ENCODE data around the gene TRIO. TPM values are rescaled to one million over a fixed set of nuclear protein-coding genes. Genes with fewer than 3 reads are reported as not detected.

The TRIO gene
- total and polyA plus RNA-seq, 2 of the 8 experiments (the other 6 are each of a cell fraction or from before 2014, with no cell fraction given) = 35.1 to 69.1 TPM

- H4K20me1 ChIP-seq (replicated peaks in 1 of 2; ENCODE audit: control insufficient read depth in 1 of 2, insufficient read depth in 2 of 2, low read length in 2 of 2) = peaks cover 2 to 4% of the 10 kb centered on the region in 2 experiments
- H2BK12ac ChIP-seq (ENCODE audit: low read depth, low read length) = no peak overlapping the region
- no peak for FAIRE-seq
- H3K27ac ChIP-seq (ENCODE audit: low read depth, low read length) = no peak overlapping the region
- H2BK20ac ChIP-seq (ENCODE audit: low read length) = no peak overlapping the region
- no peak overlapping the region for H4K91ac ChIP-seq (replicated peaks; ENCODE audit: insufficient read length, low read length)
- H3K4ac ChIP-seq (replicated peaks; ENCODE audit: insufficient read length, low read depth, low read length) = no peak overlapping the region
- H3K23ac ChIP-seq (ENCODE audit: insufficient read length) = no peak overlapping the region
- H2BK120ac ChIP-seq (replicated peaks; ENCODE audit: low read depth, low read length) = no peak overlapping the region
- no peaks in the 10 kb centered on the region for H3K9me3 ChIP-seq (ENCODE audit: insufficient read depth in 2 of 2, low read depth in 1 of 2, low read length in 1 of 2)
- H3K4me2 ChIP-seq (ENCODE audit: insufficient read depth in 1 of 2, low read depth in 2 of 2, low read length in 2 of 2) = no peak overlapping the region
- CTCF ChIA-PET (ENCODE audit: partially characterized antibody) = no interaction called here
- no peak overlapping the region for H3K18ac ChIP-seq (ENCODE audit: extremely low read depth, low read length)
- no peak overlapping the region for H3K9ac ChIP-seq (replicated peaks in 1 of 4; ENCODE audit: extremely low read depth in 1 of 4, low read depth in 3 of 4, low read length in 3 of 4)
- POLR2A ChIA-PET (ENCODE audit: partially characterized antibody) = no interaction called here
- no peak overlapping the region for H2BK5ac ChIP-seq (ENCODE audit: low read depth, low read length)
- H2AFZ ChIP-seq (ENCODE audit: low read length) = no peak overlapping the region
- H3K23me2 ChIP-seq (ENCODE audit: low read depth, low read length) = no peaks in the 10 kb centered on the region; the same call in 1 of the 2 replicates
- no peaks in the 10 kb centered on the region for H3K36me3 ChIP-seq (ENCODE audit: control insufficient read depth in 2 of 4, insufficient read depth in 4 of 4, low read length in 3 of 4)
- no peak overlapping the region for H2BK15ac ChIP-seq (ENCODE audit: low read length)
- no peak for DNase-seq (ENCODE audit: low read depth in 1 of 2, low spot score in 2 of 2)
- H3K27me3 ChIP-seq (replicated peaks in 1 of 4; ENCODE audit: control insufficient read depth in 3 of 4, extremely low read depth in 1 of 4, insufficient read depth in 3 of 4, low read length in 3 of 4) = no peaks in the 10 kb centered on the region
- no peak overlapping the region for H4K8ac ChIP-seq (ENCODE audit: extremely low read depth, insufficient read depth, low read length)
- no peak overlapping the region for H3K56ac ChIP-seq (replicated peaks; ENCODE audit: insufficient read length, low read depth, low read length)
- 87% methylated on average over 4 of the region's 4 CpGs; no CpG with 5 or more reads in 1 of the 2 experiments for WGBS, 2 experiments (ENCODE audit: extremely low coverage in 1 of 2, insufficient coverage in 1 of 2, insufficient read length in 1 of 2, insufficient replicate concordance in 2 of 2, low coverage in 1 of 2, low lambda C conversion rate in 2 of 2, missing lambda C conversion rate in 1 of 2)
- no peak overlapping the region for H3K4me3 ChIP-seq (ENCODE audit: extremely low read depth in 1 of 4, insufficient read depth in 2 of 4, low read depth in 3 of 4, low read length in 4 of 4)
- peaks cover 11 to 94% of the 10 kb centered on the region in 2 experiments for H3K79me2 ChIP-seq (ENCODE audit: control insufficient read depth in 1 of 2, insufficient read depth in 2 of 2, low read length in 2 of 2)
- no peak overlapping the region for H4K5ac ChIP-seq (ENCODE audit: insufficient read length, low read depth, low read length)
- H2AK5ac ChIP-seq (ENCODE audit: low read depth, low read length) = peak overlapping the region; percentile 16; the same call in 1 of the 2 replicates
- peaks cover 0 to 16% (median 9%) of the 10 kb centered on the region in 4 experiments; a peak in 3 of 7 replicates for H3K4me1 ChIP-seq (replicated peaks in 1 of 4; ENCODE audit: control insufficient read depth in 3 of 4, insufficient read depth in 4 of 4, low read length in 3 of 4)
- H3K14ac ChIP-seq (ENCODE audit: insufficient read length) = no peak overlapping the region
- peaks cover 10% of the 10 kb centered on the region; the same call in 1 of the 2 replicates for H3K79me1 ChIP-seq (ENCODE audit: low read depth, low read length)
- TF ChIP-seq ASH2L (IDR thresholded peaks at IDR 0.05; ENCODE audit: low read length) (no peak), SIN3A (conservative IDR thresholded peaks at IDR 0.05 in 1 of 2, IDR thresholded peaks at IDR 0.05 in 1 of 2; ENCODE audit: low read depth in 1 of 2, low read length in 2 of 2) (no peak)
Measured at GRCh38 chr5:14231890-14232289, 88.7 kb downstream of the TRIO start.
